Stimulated activated CD4-positive, alpha-beta T cell treated with anti-CD3 and anti-CD28 coated beads, TNF-alpha, amount 100 ng/mL, for 48 hours (primary cell): ENCODE data around the gene CNRIP1.
A peak's percentile ranks its signal among the peaks of the same experiment; 100 is the strongest.
"Not testable (repeated sequence)": the region's sequence is repeated elsewhere in the genome, so short reads cannot be mapped to it uniquely, and the experiment has no call there.

Experiments used
- DNase-seq, 3 donors: peaks; one replicate each; pipeline ENCODE4 v3.0.0-alpha.2; 2020; ENCODE audit warnings: low read depth in 3 of 3

CNRIP1 gene, protein sequence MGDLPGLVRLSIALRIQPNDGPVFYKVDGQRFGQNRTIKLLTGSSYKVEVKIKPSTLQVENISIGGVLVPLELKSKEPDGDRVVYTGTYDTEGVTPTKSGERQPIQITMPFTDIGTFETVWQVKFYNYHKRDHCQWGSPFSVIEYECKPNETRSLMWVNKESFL

DNA sequence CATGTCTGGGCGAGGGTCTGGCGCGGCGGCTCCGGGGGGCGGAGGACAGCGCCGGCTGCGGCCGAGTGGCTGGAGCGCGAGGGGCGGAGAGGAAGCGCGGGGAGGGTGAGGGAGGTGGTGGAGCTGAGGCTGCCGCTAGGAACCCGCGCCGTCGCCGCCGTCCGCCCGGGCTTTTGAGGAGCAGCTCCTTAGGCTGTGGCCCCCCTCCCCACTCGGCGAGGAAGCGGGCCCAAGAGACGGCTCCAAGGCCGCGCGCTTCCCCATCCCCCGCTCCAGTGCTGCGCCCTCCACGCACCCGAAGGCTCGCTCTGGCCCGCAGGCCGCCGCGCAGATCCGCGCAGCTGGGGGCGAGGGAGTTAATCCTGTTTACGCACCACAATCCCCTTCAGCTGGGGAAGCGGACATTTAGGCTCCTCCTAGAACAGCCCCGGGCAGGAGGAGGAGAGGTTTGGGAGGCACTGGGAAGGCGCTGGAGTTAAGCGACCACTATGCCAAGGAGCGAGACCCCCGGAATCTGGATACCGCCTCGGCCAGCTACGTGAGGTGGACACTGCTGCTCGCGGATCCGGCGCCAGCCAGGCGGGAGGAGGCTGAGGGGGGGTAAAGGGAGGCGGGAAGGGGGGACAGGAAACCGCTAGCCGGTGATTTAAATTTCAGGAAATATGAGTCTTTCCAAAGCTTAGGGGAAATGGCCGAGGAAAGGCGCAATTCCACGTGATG lies at the start of gene CNRIP1:
CNRIP1 (minus strand) TSS at position 552 of the 720 bp plus-strand sequence; CDS start at position 3, 549 bp downstream.
- peak in 1 of 3 donors; percentile 9 for DNase-seq

DNA sequence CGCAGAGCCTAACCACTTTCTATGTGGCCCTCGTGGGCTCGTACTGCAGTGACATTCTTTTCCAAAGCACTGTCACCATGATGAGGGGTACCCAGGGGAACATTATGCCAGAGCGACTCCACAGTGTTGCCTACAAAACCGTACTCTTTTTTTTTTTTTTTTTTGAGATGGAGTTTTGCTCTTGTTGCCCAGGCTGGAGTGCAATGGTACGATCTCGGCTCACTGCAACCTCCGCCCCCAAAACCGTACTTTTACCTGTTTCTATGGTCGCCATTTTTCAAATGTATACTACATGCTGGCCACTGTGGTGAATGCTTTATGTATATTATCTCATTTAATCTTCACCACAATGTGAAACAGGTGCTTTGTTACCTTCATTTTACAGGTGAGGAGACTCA lies 49.6 kb upstream of the CNRIP1 start:
- no peak for DNase-seq

DNA sequence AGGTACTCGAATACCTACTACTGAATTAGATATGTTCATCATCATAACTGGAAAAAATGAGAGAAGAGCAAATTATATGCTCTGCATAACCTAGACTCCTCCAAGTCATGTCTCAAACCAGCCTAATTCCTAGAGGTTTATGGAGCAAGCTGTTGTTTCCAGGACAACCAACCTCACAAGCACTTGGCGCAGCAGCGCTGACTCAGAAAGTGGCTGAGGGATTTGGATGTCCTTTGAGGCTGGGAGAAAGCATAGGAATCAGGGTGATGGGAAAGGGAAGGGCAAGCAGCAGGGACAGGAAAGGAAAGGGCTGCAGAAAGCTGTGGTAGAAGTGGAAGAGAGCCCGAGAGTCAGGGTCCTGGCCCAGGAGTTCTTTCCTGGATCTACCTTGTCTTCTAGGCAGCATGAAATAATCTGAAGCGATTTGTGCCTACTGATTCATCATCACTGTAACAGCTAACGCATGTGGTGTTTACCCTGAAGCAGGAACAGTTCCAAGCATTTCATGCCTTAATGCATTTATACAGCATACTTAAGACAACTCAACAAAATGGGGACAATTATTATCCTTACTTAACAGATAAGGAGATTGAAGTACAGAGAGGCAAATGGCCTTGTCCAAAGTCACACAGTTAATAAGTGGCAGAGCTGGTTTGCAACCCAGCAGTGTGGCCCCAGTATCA lies 49.0 kb upstream of the CNRIP1 start:
- DNase-seq = no peak

DNA sequence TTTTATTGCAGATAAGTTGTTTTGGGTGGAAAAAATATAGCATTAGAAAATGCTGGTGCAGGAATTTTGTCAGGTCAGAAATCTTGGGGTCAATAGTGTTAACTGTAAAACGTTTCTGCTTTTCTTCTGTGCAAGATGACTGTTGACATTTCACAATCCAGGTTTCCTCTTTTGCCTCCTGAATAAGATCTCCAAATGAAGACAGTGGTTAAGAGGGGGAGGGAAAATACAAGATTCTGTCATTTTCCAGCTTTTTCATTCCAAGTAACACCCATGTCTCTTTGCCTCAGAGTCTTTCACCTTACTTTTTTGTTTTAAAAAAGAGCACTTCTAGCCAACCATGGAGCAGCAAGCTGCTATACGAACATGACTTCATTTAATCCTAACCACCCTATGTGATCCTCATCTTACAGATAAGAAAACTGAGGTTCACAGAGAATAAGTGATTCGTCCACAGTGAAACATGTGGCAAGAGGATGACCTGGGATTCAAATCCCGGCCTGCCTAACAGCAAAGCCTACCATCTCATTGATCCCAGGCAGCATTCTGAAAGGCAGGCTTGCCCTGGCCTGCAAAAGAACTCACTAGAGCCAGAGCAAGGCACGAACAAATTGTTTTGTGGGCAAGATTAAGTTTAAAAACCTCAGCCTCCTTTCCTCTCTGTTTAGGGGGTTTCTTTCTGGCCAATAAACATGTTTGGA lies 48.4 kb upstream of the CNRIP1 start:
- DNase-seq = no peak

DNA sequence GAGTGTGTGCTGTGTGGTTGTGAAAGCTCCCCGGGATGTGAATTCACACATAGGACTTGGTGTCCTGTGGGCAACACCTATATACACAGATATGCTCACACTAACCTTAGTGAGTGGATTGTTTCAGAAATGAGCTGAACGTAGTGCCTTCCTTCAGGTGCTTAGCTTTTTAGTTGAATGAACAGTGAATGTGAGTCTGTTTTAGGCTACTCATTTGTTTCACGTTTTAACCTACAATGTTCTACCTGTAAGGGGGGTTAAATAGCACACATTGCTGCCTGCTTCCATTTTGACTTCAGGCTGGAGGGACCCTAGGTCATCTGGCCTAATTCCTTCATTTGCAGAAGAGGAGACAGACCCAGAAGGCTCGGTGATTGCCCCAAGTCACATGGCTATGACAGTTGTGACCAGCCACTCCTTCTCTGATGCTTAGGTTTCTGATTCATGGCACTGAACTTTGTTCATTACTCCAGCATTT lies 46.4 kb upstream of the CNRIP1 start:
- no peak for DNase-seq

DNA sequence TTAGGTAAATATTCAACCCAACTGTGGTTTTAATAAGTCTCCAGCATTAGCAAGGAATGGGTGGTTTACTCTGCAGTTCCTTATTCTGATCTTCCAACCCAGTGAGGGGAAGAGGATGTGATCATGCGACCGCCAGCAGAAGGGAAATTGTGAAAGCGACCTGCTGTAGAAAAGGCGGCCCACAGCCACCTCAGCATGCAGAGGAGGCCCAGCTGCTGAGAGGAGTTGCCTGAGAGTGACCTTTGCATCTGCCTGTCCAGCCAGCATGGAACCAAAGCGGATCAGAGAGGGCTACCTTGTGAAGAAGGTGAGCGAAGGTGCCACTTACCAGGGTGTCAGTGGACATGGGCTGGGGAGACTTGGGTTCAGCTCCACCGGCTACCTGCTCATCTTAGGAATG lies 45.3 kb upstream of the CNRIP1 start, which contains the start of gene PLEK:
PLEK (plus strand) TSS at position 196 of the 400 bp plus-strand sequence; CDS start at position 266, 70 bp downstream.
- no peak for DNase-seq

DNA sequence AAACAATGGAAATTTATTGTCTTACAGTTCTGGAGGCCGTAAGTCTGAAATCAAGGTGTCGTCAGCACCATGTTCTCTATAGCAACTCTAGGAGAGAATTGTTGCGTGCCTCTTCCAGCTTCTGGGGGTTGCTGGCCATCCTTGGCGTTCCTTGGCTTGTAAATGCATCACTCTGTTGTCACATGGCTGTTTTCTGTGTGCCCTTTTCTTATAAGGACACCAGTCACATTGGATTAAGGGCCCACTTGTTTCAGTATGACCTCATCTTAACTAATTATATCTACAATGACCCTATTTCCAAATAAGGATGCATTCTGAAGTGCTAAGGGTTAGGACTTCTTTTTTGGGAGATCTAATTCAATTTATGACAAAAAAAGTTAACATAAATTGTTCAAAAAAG lies 44.0 kb upstream of the CNRIP1 start:
- no peak for DNase-seq

DNA sequence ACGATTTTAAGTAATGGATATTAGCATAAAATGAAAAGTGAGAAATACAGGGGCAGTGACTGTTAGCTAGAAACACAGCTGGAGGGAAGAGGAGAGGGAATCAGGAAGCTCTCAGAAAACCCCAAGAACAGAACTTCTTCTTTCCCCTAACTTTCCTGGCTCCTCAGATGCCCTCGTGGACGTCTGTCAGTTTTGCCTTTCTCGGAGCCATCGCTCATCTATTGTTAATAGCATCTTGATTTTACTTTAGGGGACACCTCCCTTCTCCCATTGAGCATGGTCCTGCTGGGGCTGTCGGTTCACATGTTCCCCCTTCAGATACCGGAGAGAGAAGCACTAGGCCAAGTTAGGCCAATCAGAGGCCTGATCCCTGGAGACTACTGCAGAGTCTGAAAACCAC lies 43.0 kb upstream of the CNRIP1 start:
- no peak for DNase-seq

DNA sequence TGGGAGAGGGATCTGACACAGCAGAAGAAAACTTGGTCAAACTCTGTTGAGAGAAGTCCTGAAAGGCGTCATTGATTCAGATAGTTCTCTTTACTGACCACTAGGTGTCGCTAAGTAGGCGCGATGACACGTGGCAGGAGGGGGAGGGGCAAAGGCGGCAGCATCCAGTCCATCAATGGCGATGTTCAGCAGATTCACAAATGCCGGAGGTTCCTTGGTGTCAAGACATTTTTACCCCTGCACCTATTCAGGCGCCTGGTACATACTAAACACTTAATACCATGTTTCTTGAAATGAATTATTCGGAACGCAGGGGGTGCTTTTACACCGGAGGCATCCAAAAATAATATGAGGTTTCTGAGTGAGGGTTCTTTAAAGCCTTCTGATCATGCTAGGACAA lies 42.3 kb upstream of the CNRIP1 start:
- DNase-seq = peak; percentile 64 to 88 (median 69)

DNA sequence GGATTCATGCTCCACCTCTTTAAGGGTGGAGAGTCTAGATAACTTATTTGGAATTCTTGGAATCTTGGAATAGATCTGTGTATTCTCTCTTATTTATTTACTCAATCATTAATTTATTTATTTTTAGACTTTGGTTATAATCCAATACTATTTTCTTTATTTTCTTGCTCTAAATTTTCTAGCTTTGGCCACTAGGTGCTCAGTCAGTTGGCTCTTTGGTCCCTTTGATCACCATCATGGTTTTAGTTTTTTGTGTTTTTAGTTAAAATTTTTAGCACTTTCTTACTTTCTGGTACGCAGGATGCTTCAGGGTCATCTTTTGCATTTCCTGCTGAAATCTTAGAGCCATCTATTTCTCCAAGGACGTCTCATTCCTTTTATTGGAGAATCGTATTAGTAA lies 40.1 kb upstream of the CNRIP1 start:
- no peak for DNase-seq

DNA sequence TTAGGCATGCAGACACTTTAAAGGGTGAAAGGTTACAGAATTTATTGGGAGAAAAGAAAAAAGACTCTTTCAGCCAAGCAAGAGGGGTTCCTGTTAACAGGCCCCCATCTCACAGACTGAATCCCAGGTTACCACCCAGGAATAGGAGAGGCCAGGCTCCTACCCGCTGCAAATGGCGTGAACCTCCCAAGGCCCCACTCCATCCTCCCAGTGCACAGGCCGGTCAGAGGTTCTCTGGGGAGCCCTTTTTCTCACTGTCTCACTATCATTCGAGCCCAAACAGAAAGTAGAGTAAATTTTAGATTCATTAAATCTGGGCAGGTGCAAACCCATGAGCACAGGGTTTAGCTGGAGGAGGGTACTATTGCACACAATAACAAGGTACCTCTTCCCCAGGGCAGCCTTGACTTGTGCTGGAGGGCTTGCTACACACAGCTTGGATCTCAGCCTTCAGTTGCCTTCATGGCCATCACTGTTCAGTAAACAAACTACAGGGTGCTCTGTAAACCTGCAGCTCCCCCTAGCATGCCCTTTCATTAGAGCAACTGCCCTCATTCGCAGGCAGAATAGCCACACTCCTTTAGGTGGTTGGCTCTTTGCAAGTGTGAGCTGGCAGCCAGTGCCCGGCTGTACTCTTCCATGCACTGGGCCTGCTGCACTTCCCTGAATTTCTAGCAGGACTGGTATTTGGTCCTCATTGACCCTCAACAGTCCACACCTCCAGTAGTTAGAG lies 38.0 kb upstream of the CNRIP1 start:
- no peak for DNase-seq

DNA sequence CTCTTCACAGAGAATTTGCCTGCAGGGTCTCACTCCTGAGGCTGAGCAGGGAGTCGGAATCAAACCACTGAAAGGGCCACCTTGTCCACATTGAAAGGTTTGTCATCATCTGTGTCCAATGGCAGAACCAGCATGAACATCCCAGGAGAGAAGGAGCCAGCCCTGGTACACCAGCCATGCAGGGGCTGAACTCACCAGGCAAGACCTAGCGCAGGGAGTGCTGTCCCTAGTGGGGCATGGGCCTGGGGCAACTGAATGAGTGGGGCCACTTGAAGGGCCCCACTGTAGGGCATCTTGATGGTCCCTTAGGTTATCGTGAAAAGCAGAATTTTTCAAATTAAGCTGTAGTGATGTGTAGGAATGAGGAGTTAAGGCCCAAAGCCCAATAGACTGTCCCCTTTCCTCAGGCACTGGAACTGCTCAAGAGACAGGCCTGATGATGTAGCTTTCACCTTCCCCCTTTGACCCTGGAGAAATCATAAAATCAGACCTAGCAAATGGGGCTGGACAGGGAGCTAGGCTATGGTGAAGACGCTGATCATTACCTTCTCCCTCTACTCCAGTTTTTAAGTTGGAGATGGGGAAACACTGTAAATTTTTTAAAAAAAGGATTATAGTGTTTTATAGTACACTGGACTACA lies 37.0 kb upstream of the CNRIP1 start:
- DNase-seq = no peak

DNA sequence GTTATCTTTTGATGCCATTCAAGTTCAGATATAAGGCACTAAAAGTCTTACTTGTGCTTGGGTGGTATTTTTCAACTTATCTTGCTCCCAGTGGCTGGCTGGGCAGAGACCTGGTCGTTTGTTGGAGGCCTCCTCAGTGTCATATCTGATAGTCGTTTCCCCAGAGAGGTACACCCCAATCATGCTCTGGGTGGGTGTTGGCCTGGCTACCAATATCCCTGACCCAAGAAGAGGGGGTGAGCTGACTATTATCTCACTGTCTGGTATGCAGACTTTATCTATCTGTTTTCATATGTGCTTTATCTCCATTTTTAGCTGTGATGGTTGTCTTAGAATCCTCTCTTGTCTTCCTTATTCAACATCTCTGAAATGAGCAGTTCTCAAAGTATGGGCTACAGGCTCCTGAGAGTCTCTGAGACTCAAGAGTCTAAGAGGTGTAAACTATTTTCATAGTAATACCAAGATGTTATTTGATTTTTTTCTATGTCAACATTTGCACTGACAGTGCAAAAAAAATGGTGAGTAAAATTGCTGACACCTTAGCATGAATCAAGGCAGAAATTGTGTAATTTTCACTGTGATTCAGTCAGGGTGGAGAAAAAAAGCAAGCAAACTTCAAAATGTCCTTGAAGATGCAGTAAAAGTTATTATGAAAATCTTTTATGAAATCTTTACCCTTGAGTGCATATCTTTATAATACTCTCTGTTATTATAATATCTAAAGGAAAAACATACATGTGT lies 33.1 kb upstream of the CNRIP1 start:
- no peak for DNase-seq

DNA sequence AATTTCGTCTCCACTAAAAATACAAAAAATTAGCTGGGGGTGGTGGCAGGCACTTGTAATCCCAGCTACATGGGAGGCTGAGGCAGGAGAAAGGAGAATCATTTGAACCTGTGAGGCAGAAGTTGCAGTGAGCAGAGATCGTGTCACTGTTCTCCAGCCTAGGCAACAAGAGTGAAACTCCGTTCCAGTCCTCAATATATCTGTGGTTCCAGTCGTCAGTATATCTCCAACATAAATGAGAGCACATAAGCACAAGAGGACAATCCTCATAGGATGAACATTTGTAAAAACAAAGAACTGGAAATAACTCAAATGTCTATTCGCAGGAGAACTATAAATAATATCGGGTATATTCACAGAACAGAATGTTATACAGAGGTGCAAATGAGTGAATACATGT lies 32.2 kb upstream of the CNRIP1 start:
- DNase-seq = no peak

DNA sequence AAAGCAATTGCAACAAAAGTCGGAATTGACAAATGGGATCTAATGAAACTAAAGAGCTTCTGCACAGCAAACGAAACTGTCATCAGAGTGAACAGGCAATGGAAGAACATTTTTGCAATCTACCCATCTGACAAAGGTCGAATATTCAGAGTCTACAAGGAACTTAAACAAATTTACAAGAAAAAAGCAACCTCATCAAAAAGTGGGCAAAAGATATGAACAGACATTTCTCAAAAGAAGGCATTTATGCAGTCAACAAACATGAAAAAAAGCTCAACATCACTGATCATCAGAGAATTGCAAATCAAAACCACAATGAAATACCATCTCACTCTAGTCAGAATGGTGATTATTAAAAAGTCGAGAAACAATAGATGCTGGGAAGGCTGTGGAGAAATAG lies 29.3 kb upstream of the CNRIP1 start:
- not testable (repeated sequence) for DNase-seq

DNA sequence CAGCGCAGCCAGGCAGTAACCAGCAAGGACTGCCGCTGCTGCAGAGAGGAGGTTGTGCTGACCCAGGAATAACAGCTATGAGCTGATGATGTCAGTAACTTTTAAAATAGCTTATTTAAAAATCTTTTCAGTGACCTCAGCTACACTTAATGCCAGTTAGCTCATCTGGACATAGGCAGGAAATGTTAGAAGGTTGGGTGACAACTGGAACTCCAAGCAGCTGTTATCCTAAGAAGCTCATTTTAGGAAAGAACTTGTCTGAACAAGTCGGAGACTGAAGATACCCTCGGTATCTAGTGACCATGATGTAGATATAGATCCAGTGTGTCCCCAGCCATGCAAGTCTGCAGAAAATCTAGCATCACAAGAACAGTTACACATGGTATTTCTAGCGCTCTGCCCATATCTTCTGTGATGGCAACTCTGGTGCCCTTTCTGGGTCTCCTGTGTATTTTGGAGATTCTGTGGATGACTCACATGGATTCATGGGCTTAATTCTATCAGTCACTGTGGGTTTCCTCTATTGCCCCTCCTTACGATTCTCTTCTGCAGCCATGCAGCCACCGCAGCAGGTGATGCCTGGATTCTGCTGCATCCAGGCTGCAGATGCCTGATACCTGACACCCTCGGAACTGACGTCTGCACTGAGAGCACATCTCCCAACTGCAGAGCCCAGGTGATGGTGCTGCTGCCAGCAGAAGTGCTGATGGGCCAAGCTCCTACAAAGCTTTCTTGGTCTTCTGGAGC lies 25.6 kb upstream of the CNRIP1 start:
- no peak for DNase-seq

DNA sequence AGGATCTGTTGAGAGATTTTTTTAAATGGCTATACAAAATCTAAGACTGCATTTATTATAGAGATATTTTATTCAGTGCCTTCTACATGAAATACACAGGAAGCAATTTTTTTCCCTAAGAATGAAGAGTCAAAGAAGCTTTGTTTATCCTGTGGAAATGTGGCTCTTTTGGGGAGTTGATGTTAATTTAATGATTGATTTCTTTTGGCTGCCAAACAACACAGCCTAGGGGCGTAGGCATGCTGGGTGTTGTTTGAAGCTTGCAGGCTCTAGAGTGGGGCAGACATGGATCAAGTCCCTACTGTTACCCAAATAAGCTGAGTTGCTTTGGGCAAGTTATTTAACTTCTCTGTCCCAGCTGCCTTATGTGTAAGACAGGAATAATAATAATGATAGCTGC lies 24.3 kb upstream of the CNRIP1 start:
- no peak for DNase-seq

DNA sequence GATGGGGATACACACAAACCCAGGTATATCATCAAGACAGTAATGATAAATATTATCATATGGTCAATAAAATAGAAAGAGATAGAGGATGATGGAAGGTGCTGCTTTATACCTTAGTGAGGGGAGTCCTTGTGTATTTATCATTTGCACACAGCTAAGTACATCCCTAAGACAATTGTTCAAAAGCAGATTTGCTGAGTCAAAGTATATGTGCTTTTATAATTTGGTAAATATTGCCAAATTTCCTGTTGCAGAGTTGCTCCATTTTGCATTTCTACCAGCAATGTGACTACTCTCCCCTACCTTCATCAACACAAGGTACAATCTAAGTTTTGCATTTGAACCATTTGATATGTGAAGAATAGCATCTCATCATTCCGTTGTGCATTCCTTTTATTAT lies 22.7 kb upstream of the CNRIP1 start:
- no peak for DNase-seq

DNA sequence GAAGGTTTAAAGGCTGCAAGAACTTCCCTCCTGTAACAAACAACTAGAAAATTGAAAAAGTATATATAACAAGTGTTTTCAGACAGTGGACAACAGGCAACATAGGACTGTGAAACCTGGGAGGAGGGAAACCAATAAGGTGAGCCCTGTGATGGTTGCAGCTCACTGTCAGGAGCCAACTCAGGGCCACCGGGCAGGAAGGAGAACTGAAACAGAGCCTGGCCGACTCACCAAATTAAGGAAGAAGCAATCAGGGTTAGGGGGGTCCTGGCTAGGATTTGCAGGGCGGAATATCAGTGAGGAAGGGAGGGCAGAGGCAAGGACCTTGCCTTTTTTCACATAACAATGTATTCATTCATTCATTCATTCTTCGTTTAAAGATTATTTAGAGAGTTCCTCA lies 21.8 kb upstream of the CNRIP1 start:
- DNase-seq = no peak

DNA sequence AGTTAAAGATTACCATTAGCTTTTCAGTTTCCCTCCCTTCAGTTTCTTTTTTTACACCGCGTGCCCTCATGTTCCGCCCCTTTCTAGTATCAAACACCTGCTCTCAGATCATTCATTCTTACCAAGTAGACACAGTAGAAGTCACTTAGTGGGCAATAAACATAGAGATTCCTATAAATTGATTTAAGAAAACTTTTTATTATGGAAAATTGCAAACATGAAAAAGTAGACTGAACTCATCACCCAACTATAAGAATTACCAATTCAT lies 21.2 kb upstream of the CNRIP1 start:
- DNase-seq = no peak
